GM20431 (cell line): ENCODE data around the gene SNX15.
"Not testable (repeated sequence)": the region's sequence is repeated elsewhere in the genome, so short reads cannot be mapped to it uniquely, and the experiment has no call there.

ENCODE experiments used
- in situ Hi-C: fragments of 300-500 bp; cut with MseI, MboI; formaldehyde crosslinking; loops from one replicate; pipeline ENCODE4 v1.15.0; 2020; ENCODE audit warnings: low sequenced_read_pairs; ENCODE audit not compliant: unreplicated experiment

SNX15 gene

GRCh38 chr11:65027213-65028067 lies at the start of gene SNX15:
Gene SNX15, plus strand, starts transcription at chr11:65027439. Its CDS starts 99 bp downstream, at chr11:65027538.
- in situ Hi-C loops = no loop called here

- in situ Hi-C loops = not testable (repeated sequence)
Measured at GRCh38 chr11:64983339-64983738, 43.9 kb upstream of the SNX15 start.

GRCh38 chr11:64987998-64988854 lies 39.0 kb upstream of the SNX15 start:
- in situ Hi-C loops = no loop called here

DNA sequence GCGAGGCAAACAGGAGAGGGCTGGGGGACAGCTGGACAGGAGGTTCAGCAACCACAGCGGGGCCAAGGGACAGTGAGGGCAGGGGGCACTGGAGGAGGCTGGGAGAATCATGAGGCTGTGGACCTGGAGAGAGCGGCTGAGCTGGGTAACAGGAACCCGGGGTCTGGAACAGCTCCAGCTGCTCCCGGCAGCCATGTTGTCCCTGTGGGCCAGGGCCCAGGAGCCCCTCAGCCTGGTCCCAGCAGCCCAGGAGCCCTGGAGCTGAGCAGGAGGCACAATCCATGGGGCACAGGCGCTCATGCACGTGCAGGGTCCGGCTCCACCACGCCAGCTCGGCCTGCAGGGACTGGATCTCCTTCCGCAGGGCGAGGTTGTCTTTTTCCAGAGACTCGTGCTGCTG lies 37.8 kb upstream of the SNX15 start:
- in situ Hi-C loops = no loop called here

DNA sequence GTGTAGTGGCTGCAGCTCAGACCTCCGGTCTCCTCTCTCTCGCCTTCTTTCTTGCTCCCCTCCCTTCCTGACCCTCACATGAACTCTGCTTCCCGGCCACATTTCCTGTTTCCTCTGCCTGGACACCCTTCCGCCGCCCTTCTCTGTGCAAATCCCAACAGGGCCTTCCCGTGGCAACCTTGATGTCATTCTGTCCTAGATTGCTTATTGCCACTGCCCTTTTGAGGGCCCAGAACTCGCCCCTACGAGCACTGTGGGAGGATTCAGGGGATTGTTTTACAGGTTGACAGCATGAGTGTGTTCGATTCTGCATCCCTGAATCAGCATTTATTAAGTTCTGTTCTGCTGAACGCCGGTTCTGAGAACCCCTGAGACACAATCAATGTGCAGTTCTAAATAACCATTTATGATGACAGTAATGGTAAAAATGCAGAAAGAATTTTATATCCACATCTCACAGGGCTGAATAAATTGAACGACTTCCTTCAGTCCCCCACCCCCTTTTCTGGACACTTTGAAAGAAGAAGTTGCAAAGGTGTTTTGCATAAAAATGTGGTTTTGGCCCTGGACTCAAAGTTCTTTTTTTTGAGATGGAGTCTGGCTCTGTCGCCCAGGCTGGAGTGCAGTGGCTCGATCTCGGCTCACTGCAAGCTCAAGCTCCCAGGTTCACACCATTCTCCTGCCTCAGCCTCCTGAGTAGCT lies 36.9 kb upstream of the SNX15 start:
- in situ Hi-C loops = no loop called here

DNA sequence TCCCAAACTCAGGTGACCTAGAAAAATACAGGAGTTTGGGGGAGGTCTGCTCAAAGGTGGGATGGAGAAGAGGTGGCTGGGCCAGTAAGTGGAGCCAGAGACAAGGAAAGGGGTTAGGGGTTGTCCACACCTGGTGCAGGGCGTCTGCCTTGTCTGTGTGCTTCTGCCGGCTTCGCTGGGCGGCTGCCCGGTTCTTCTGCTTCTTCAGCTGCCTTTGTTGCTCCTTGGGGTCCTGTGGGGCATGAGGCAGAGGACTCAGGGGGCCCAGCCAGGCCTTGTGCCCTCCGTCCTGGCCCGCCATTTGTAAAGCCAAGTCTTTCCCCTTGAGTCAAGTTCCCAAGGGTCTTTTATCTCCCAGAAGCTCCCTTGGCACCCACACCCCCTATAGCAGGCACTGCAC lies 32.9 kb upstream of the SNX15 start:
- in situ Hi-C loops = no loop called here

GRCh38 chr11:64996327-64996709 lies 30.9 kb upstream of the SNX15 start:
- in situ Hi-C loops = no loop called here

GRCh38 chr11:64996710-64997380 lies 30.4 kb upstream of the SNX15 start, which contains the start of gene BATF2:
Gene BATF2, minus strand, starts transcription at chr11:64996971. Its CDS starts 57 bp downstream, at chr11:64996914.
- in situ Hi-C loops = no loop called here

- in situ Hi-C loops = no loop called here
Measured at GRCh38 chr11:64998141-64998540, 29.1 kb upstream of the SNX15 start.

- in situ Hi-C loops = no loop called here
Measured at GRCh38 chr11:64998690-64999431, 28.4 kb upstream of the SNX15 start.

- in situ Hi-C loops = no loop called here
Measured at GRCh38 chr11:64999478-64999877, 27.8 kb upstream of the SNX15 start.

- in situ Hi-C loops = no loop called here
Measured at GRCh38 chr11:65002706-65003105, 24.5 kb upstream of the SNX15 start.

DNA sequence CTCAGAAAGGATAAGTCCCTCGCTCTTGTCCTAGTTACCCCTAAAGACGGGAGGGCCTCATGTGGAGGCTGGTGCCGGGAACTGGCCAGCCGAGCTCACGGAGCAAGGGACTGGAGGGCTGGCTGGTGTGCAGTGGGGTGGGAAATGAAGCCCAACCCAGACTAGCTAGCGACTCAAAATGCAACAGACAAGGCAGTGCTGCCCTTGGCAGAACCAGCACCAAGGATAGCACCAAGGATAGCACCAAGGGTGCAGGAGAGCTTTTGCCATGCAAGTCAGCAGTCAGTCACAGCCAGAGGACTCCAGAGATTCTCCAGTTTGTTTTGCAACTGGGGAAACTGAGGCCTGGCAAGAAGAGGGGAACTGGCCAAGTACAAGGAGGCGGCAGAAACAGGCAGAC lies 24.0 kb upstream of the SNX15 start:
- in situ Hi-C loops = no loop called here

DNA sequence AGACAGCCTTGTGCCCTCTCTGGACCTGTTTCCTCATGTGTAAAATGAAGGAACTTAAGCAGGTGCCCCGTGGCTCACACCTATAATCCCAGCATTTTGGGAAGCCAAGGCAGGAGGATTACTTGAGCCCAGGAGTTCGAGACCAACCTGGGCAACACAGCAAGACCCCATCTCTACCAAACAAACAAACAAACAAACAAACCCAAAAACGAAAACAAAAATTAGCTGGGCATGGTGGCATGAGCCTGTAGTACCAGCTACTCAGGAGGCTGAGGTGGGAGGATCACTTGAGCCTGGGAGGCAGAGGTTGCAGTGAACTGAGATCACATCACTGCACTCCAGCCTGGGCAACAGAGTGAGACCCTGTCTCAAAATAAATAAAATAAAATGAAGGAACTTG lies 23.3 kb upstream of the SNX15 start:
- in situ Hi-C loops = not testable (repeated sequence)

DNA sequence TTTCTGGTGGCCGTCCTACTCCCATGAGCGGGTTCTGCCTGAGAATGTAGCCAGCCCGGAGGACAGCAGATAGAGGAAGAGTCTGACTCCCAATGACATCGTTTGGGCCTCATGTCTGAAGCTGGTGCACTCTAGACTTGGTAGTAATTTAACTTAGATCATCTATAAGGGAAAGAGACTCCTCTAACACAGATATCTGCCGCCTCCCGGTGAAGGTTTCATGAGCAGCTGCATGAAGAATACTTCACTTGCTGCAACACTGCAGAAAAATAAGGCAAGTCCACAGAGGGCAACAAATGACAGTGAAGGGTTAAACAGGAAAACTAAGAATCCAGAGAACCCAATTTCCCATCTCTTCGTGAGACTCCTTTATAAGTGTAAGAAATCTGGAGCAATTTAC lies 19.2 kb upstream of the SNX15 start:
- in situ Hi-C loops = no loop called here

DNA sequence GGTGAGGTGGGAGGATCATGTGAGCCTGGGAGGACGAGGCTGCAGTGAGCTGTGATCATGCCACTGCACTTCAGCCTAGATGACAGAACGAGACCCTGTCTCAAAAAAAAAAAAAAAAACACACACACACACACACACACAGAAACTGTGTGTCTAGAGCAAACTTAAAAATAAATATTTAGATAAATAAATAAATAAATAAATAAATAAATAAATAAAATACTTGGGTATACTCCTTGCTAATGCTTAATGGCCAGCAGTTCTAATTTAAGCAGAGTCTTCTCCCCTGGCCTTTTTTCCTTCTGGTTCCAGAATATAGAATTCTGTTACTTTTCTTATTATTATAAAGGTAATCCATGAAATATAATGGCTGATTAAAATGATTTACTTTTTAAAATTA lies 18.4 kb upstream of the SNX15 start:
- in situ Hi-C loops = no loop called here

DNA sequence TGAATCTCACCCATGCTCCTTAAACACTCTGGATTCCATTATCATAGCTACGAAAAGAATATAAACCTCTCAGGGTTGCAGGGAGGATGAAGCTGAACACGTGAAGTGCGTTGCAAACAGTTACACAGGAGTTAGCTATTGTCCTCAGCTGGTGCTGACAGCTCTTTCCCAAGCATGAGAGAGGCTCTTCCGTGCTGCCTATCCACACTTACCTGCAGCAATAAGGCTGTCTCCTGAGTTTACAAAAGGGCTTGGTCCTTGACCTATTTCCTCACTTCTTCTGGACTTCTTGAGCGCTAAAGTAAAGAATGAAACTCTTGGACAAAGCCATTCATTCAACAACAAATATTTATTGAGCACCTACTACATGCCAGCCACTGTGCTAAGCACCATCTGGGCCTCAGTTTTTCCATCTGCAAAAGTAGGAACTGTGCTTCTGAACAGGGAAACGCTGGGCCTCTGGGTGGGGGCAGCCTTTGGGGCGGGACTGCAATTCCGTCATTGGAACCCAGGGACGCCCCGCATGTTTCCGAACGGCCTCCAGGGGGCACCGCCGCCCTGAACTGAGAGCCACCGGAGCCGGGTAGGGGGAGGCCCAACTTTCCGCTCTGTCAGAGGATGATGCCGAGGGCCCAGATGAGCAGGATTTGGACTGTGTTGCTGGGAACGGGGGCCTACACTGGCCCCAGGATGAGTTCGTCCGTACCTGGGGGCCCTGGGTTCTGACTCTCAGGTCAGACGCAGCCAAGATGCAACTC lies 13.9 kb upstream of the SNX15 start:
- in situ Hi-C loops = no loop called here

DNA sequence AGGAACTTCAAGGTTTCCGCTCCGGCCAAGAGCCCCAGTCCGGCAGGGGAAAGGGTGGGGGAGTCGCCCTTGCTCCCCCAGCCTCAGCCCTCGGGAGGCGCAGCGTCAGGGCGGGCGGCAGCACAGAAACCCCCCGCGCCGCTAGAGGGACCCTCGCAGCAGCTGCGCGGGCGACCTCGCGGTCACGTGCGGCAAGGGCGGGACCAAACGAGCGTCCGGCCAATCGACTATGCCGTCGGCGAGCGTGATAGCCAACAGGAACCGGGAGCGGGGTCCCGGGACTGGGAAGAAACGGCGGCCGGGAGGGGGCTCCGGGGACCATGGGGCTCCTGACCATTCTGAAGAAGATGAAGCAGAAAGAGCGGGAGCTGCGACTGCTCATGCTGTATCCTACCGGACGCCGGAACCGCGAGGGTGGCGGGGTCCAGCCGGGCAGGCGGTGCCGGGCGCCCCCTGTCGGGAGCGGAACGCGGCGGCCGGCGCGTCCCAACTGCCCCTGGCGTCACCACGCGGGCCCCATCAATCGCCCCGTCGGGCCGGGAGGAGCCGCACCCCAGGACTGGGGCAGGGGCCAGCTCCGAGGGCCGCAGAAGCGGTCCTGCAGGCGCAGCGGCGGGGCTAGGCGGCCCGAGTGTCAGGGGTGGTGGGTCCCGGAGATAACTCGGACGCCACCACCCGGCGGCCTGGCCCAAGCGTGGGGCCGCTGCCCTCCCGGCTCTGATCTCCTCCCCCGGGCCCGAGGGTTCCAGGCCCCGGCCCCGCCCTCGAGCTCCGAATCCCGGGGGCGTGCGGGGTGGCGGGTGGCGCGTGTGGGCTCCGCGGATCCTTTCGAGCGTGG lies 13.1 kb upstream of the SNX15 start, which contains the start of gene ARL2:
Gene ARL2 (plus strand): TSS at position 273 of the 838 bp plus-strand sequence. CDS start 48 bp downstream, at position 321.
- in situ Hi-C loops = no loop called here
